Esophagus muscularis mucosa (tissue), 4 donors: Measurements from ENCODE around the gene UBE2L6.

ENCODE experiments used
- EP300 ChIP-seq: sonication (generic); formaldehyde crosslinking; IDR thresholded peaks from one replicate; pipeline ENCODE4 v1.6.1; 2017; ENCODE audit warnings: antibody characterized with exemption
- POLR2AphosphoS5 ChIP-seq, 2 donors: sonication (generic); formaldehyde crosslinking; IDR thresholded peaks; one replicate each; pipeline ENCODE4 v1.6.1; 2017; ENCODE audit warnings: antibody characterized with exemption in 2 of 2
- TF ChIP-seq, protein P1 (sequence below), 3 experiments: fragments of 200-600 bp in 2 of 3; fragments of 450-650 bp in 1 of 3; sonication (generic) in 2 of 3; IDR thresholded peaks; one replicate each; pipeline ENCODE4 v1.5.1; 2017 to 2019; ENCODE audit warnings: antibody characterized with exemption in 3 of 3, mild to moderate bottlenecking in 2 of 3, moderate library complexity in 1 of 3

- TF ChIP-seq, protein P1, sequence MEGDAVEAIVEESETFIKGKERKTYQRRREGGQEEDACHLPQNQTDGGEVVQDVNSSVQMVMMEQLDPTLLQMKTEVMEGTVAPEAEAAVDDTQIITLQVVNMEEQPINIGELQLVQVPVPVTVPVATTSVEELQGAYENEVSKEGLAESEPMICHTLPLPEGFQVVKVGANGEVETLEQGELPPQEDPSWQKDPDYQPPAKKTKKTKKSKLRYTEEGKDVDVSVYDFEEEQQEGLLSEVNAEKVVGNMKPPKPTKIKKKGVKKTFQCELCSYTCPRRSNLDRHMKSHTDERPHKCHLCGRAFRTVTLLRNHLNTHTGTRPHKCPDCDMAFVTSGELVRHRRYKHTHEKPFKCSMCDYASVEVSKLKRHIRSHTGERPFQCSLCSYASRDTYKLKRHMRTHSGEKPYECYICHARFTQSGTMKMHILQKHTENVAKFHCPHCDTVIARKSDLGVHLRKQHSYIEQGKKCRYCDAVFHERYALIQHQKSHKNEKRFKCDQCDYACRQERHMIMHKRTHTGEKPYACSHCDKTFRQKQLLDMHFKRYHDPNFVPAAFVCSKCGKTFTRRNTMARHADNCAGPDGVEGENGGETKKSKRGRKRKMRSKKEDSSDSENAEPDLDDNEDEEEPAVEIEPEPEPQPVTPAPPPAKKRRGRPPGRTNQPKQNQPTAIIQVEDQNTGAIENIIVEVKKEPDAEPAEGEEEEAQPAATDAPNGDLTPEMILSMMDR (IDR thresholded peaks at IDR 0.05): no peak
- no peak for TF ChIP-seq EP300
- no peak for TF ChIP-seq POLR2AphosphoS5 (IDR thresholded peaks at IDR 0.05)
These were observed 37.3 kb downstream of the UBE2L6 start for GRCh38 chr11:57530215-57530595.
